HepG2 (cell line): Measurements from ENCODE around the gene STYK1. TPM values are rescaled to one million over a fixed set of nuclear protein-coding genes. Genes with fewer than 3 reads are reported as not detected.

Experiments
- ATAC-seq: fragments of 200-7000 bp; cut with Tn5 transposase; 3 replicates; pipeline ENCODE4 v1.9.1; 2020; ENCODE audit warnings: mild to moderate bottlenecking, moderate library complexity
- BruUV-seq: library from RNA; stranded (reverse); fragments of 400-500 nt; replicated peaks from 2 replicates; lab custom pipeline; 2021; lab: Mats Ljungman, UMichigan
- CTCF ChIA-PET: fragments of 300-600 bp; formaldehyde crosslinking; extraction: SDS; loops from one replicate; lab custom pipeline; 2021; ENCODE audit warnings: low total read pairs, inconsistent platforms, low intra/inter-chr PET ratio; lab: Yijun Ruan, JAX
- POLR2A ChIA-PET: fragments of 350-600 bp; sonication (Branson Sonifier 250); formaldehyde crosslinking; loops from one replicate; lab custom pipeline; 2020; ENCODE audit warnings: antibody characterized with exemption, inconsistent platforms; lab: Yijun Ruan, JAX
- DNase-seq: peaks from one replicate; pipeline ENCODE4 v3.0.0-alpha.2; 2015; ENCODE audit warnings: low spot score
- FAIRE-seq: peaks from 3 replicates; lab custom pipeline; 2011; peaks lifted over from hg19 to GRCh38; lab: Jason Lieb, UNC
- H2AFZ ChIP-seq: one replicate; pipeline ENCODE4 v1.6.1; 2011; ENCODE audit warnings: low read length, inconsistent platforms
- H3K27ac ChIP-seq: fragments of 300-600 bp; 3 replicates; pipeline ENCODE4 v1.8.0; 2011; ENCODE audit warnings: mixed run types, mild to moderate bottlenecking, mixed read lengths, low read length, inconsistent platforms; ENCODE audit not compliant: insufficient read depth; ENCODE audit errors: extremely low read length
- H3K27me3 ChIP-seq, 2 experiments: fragments of 200-600 bp in 1 of 2; 2 replicates in 1 of 2; 3 replicates in 1 of 2; pipeline versions ENCODE4 v1.6.0 to v1.8.0; 2011; ENCODE audit warnings: low read length in 2 of 2, mild to moderate bottlenecking in 2 of 2, moderate library complexity in 2 of 2, inconsistent platforms in 1 of 2; ENCODE audit not compliant: insufficient read depth in 2 of 2, control insufficient read depth in 1 of 2
- H3K36me3 ChIP-seq, 2 experiments: fragments of 200-600 bp in 1 of 2; replicated peaks in 1 of 2; 2 replicates in 1 of 2; 3 replicates in 1 of 2; pipeline versions ENCODE4 v1.5.1 to v1.8.0; 2011; ENCODE audit warnings: low read length in 2 of 2, inconsistent platforms in 1 of 2; ENCODE audit not compliant: insufficient read depth in 2 of 2, control insufficient read depth in 1 of 2
- H3K4me1 ChIP-seq: 2 replicates; pipeline ENCODE4 v1.5.1; 2012; ENCODE audit warnings: low read length, inconsistent platforms; ENCODE audit not compliant: insufficient read depth
- H3K4me2 ChIP-seq: 2 replicates; pipeline ENCODE4 v1.6.0; 2011; ENCODE audit warnings: low read depth, low read length, inconsistent platforms
- H3K4me3 ChIP-seq, 3 experiments: fragments of 200-600 bp in 1 of 3; sonication (generic), shearing (Covaris generic) in 1 of 3; replicated peaks in 1 of 3; 2 replicates each; pipeline ENCODE4 v1.5.1; 2011 to 2016; ENCODE audit warnings: low read length in 3 of 3, inconsistent platforms in 2 of 3, low read depth in 2 of 3, mild to moderate bottlenecking in 2 of 3, control low read depth in 1 of 3, mixed read lengths in 1 of 3; ENCODE audit not compliant: insufficient read depth in 1 of 3
- H3K79me2 ChIP-seq: one replicate; pipeline ENCODE4 v1.6.1; 2011; ENCODE audit warnings: low read length, inconsistent platforms; ENCODE audit not compliant: insufficient read depth
- H3K9ac ChIP-seq: 2 replicates; pipeline ENCODE4 v1.6.0; 2011; ENCODE audit warnings: mild to moderate bottlenecking, low read depth, low read length, inconsistent platforms; ENCODE audit not compliant: insufficient read depth
- H3K9me3 ChIP-seq: 2 replicates; pipeline ENCODE4 v1.5.1; 2012; ENCODE audit warnings: mild to moderate bottlenecking, low read length
- H4K20me1 ChIP-seq: 2 replicates; pipeline ENCODE4 v1.6.0; 2011; ENCODE audit warnings: inconsistent platforms, mild to moderate bottlenecking, low read length, moderate library complexity; ENCODE audit not compliant: insufficient read depth
- HNF1B ChIP-seq: sonication (generic); formaldehyde crosslinking; IDR thresholded peaks from 2 replicates; pipeline ENCODE4 v1.5.1; 2020; ENCODE audit warnings: mild to moderate bottlenecking, moderate library complexity, missing genetic modification reagents
- IRF1 ChIP-seq: sonication (generic); formaldehyde crosslinking; IDR thresholded peaks from 2 replicates; pipeline ENCODE4 v1.4.0; 2020; ENCODE audit warnings: low read depth, mild to moderate bottlenecking, missing genetic modification reagents
- MLLT10 ChIP-seq: sonication (generic); formaldehyde crosslinking; IDR thresholded peaks from 2 replicates; pipeline ENCODE4 v1.4.0; 2020; ENCODE audit warnings: missing genetic modification reagents
- MYPOP ChIP-seq: sonication (generic); formaldehyde crosslinking; IDR thresholded peaks from 2 replicates; pipeline ENCODE4 v1.8.1; 2023; ENCODE audit warnings: mild to moderate bottlenecking, moderate library complexity, missing genetic modification reagents
- PBX2 ChIP-seq: IDR thresholded peaks from 2 replicates; pipeline ENCODE4 v1.6.1; 2016; ENCODE audit warnings: control low read depth
- SAP130 ChIP-seq: IDR thresholded peaks from 2 replicates; pipeline ENCODE4 v1.6.1; 2016; ENCODE audit warnings: low read depth
- TBX2 ChIP-seq: sonication (generic); formaldehyde crosslinking; IDR thresholded peaks from 2 replicates; pipeline ENCODE4 v1.5.0; 2020; ENCODE audit warnings: missing genetic modification reagents, mild to moderate bottlenecking, borderline replicate concordance
- ZBTB14 ChIP-seq: sonication (generic); formaldehyde crosslinking; IDR thresholded peaks from 2 replicates; pipeline ENCODE4 v1.4.0; 2020; ENCODE audit warnings: missing genetic modification reagents
- ZHX1 ChIP-seq: sonication (generic); formaldehyde crosslinking; IDR thresholded peaks from 2 replicates; pipeline ENCODE4 v1.8.1; 2022; ENCODE audit warnings: low read depth, mild to moderate bottlenecking, missing genetic modification reagents
- ZNF24 ChIP-seq: fragments of 450-650 bp; IDR thresholded peaks from 2 replicates; pipeline ENCODE4 v1.6.1; 2017; ENCODE audit warnings: antibody characterized with exemption, mild to moderate bottlenecking
- ZNF530 ChIP-seq: sonication (generic); formaldehyde crosslinking; IDR thresholded peaks from 2 replicates; pipeline ENCODE4 v1.5.0; 2020; ENCODE audit warnings: low read depth, mild to moderate bottlenecking, missing genetic modification reagents
- ZNF580 ChIP-seq: IDR thresholded peaks from 2 replicates; pipeline ENCODE4 v1.6.1; 2016; ENCODE audit warnings: low read depth, borderline replicate concordance
- ZNF724P ChIP-seq: sonication (generic); formaldehyde crosslinking; IDR thresholded peaks from 2 replicates; pipeline ENCODE4 v1.8.0; 2022; ENCODE audit warnings: missing genetic modification reagents, borderline replicate concordance
- ZSCAN9 ChIP-seq: IDR thresholded peaks from 2 replicates; pipeline ENCODE4 v1.6.1; 2016; ENCODE audit warnings: borderline replicate concordance
- WGBS: methylation state at CpG from one replicate; pipeline ENCODE4 v1.1.6; 2017; ENCODE audit warnings: low lambda C conversion rate; 5-methylcytosine and 5-hydroxymethylcytosine counted together
- in situ Hi-C: cut with HindIII; loops from 2 replicates; pipeline ENCODE4 v1.10.0; 2017; ENCODE audit warnings: low pct_unique_long_range_greater_than_20kb; ENCODE audit not compliant: extremely low pct_ligation_motif_present
- intact Hi-C: fragments of 100-400 bp; cut with micrococcal nuclease; formaldehyde crosslinking; loops from one replicate; pipeline ENCODE4 v1.10.0; 2022; ENCODE audit not compliant: unreplicated experiment
- polyA plus RNA-seq, 8 experiments: library from polyadenylated mRNA; depleted of rRNA in 3 of 8; stranded (reverse) in 7 of 8; unstranded in 1 of 8; fragments of >200 nt; fragmentation: Illumina TruSeq in 4 of 8; extraction: Trizol in 4 of 8; gene quantifications; 2 replicates each; pipeline versions ENCODE4 v1.2.1 to v1.2.3, GENCODE V29; 2011 to 2016; ENCODE audit warnings: low read depth in 4 of 8, missing spikeins in 1 of 8, mixed read lengths in 1 of 8; ENCODE audit not compliant: insufficient read depth in 1 of 8
- total RNA-seq, 5 experiments: library from RNA; depleted of rRNA; stranded (reverse); fragments of >200 nt; fragmentation: Illumina TruSeq; extraction: Trizol; gene quantifications; 2 replicates each; pipeline ENCODE4 v1.2.3, GENCODE V29; 2016; ENCODE audit warnings: low read depth in 1 of 5

The STYK1 gene
- total and polyA plus RNA-seq, 2 of the 13 experiments (the other 11 are each of a cell fraction or from before 2014, with no cell fraction given), result not detected

GRCh38 chr12:10672231-10672868 lies 1.5 kb downstream of the STYK1 start:
- Histone ChIP-seq H3K27ac (no peak overlapping the region), H3K36me3 (no peaks in the 10 kb centered on the region), H3K9ac (no peak overlapping the region), H3K4me3 (no peak overlapping the region), H3K79me2 (no peaks in the 10 kb centered on the region), H4K20me1 (no peaks in the 10 kb centered on the region), H3K4me2 (no peak overlapping the region), H2AFZ (no peak overlapping the region), H3K27me3 (peaks cover 0 to 17% of the 10 kb centered on the region in 2 experiments; a peak in 2 of 5 replicates), H3K4me1 (peaks cover 7% of the 10 kb centered on the region), H3K9me3 (no peaks in the 10 kb centered on the region)
- DNase-seq (no peak), ATAC-seq (no peak), FAIRE-seq (no peak)
- no TSS peak for BruUV-seq
- 41% methylated on average over 15 of the region's 15 CpGs for WGBS
- CTCF ChIA-PET, result no interaction called here
- POLR2A ChIA-PET, result no interaction called here
- intact Hi-C loops (no loop called here), in situ Hi-C loops (loop anchor here (5.0 kb wide), 1 partner anchor 435 kb away; no protein-coding TSS in a partner anchor)
- TF ChIP-seq ZNF580 (CRISPR knock-in tag), result no peak
- no peak for TF ChIP-seq IRF1 (CRISPR knock-in tag)
- TF ChIP-seq ZBTB14 (CRISPR knock-in tag), result no peak
- TF ChIP-seq PBX2, result no peak
- TF ChIP-seq TBX2 (CRISPR knock-in tag), result no peak
- TF ChIP-seq ZNF530, result no peak
- no peak for TF ChIP-seq ZSCAN9
- TF ChIP-seq ZNF24, result no peak
- TF ChIP-seq HNF1B (CRISPR knock-in tag), result no peak
- TF ChIP-seq SAP130 (CRISPR knock-in tag), result no peak
- no peak for TF ChIP-seq MYPOP
- TF ChIP-seq ZNF724P (CRISPR knock-in tag), result no peak
- no peak for TF ChIP-seq MLLT10
- no peak for TF ChIP-seq ZHX1 (CRISPR knock-in tag)
